Astrocyte (in vitro differentiated cells and primary cell): ENCODE data around the gene CYREN. TPM values are rescaled to one million over a fixed set of nuclear protein-coding genes. Genes with fewer than 3 reads are reported as not detected.
"Not testable (repeated sequence)": the region's sequence is repeated elsewhere in the genome, so short reads cannot be mapped to it uniquely, and the experiment has no call there.

Experiments used
- DNase-seq: peaks from one replicate; pipeline ENCODE4 v3.0.0-alpha.2; 2010; ENCODE audit warnings: low read depth
- FAIRE-seq: peaks from 2 replicates; lab custom pipeline; 2011; peaks lifted over from hg19 to GRCh38; lab: Jason Lieb, UNC
- H2AFZ ChIP-seq: 2 replicates; pipeline ENCODE4 v1.6.0; 2012; ENCODE audit warnings: low read depth, low read length, inconsistent platforms
- H3K27ac ChIP-seq: 2 replicates; pipeline ENCODE4 v1.5.1; 2011; ENCODE audit warnings: low read depth, low read length, inconsistent platforms
- H3K27me3 ChIP-seq: 2 replicates; pipeline ENCODE4 v1.6.0; 2011; ENCODE audit warnings: low read length, inconsistent platforms; ENCODE audit not compliant: insufficient read depth
- H3K36me3 ChIP-seq: 2 replicates; pipeline ENCODE4 v1.5.1; 2011; ENCODE audit warnings: low read length, inconsistent platforms; ENCODE audit not compliant: insufficient read depth
- H3K4me1 ChIP-seq: 2 replicates; pipeline ENCODE4 v1.5.1; 2011; ENCODE audit warnings: low read length, inconsistent platforms; ENCODE audit not compliant: insufficient read depth
- H3K4me2 ChIP-seq: 2 replicates; pipeline ENCODE4 v1.6.0; 2012; ENCODE audit warnings: low read length, inconsistent platforms
- H3K4me3 ChIP-seq: 2 replicates; pipeline ENCODE4 v1.5.1; 2011; ENCODE audit warnings: low read depth, mild to moderate bottlenecking, low read length, inconsistent platforms; ENCODE audit not compliant: insufficient read depth
- H3K79me2 ChIP-seq: 2 replicates; pipeline ENCODE4 v1.6.0; 2012; ENCODE audit warnings: mild to moderate bottlenecking, low read length, inconsistent platforms; ENCODE audit not compliant: insufficient read depth
- H3K9ac ChIP-seq: 2 replicates; pipeline ENCODE4 v1.6.0; 2012; ENCODE audit warnings: mild to moderate bottlenecking, low read length, inconsistent platforms
- H3K9me3 ChIP-seq: 2 replicates; pipeline ENCODE4 v1.5.1; 2012; ENCODE audit warnings: low read depth, mild to moderate bottlenecking, low read length, inconsistent platforms; ENCODE audit not compliant: insufficient read depth
- H4K20me1 ChIP-seq: 2 replicates; pipeline ENCODE4 v1.6.0; 2012; ENCODE audit warnings: low read length, inconsistent platforms; ENCODE audit not compliant: insufficient read depth
- H3K27ac Mint-ChIP-seq: one replicate; pipeline ENCODE4 v1.8.0; 2021; ENCODE audit warnings: mild to moderate bottlenecking, mixed read lengths; ENCODE audit not compliant: unreplicated experiment
- H3K27me3 Mint-ChIP-seq: one replicate; pipeline ENCODE4 v1.8.0; 2021; ENCODE audit warnings: low read depth, mixed read lengths; ENCODE audit not compliant: unreplicated experiment
- H3K36me3 Mint-ChIP-seq: one replicate; pipeline ENCODE4 v1.8.0; 2021; ENCODE audit warnings: low read depth, mixed read lengths; ENCODE audit not compliant: unreplicated experiment
- H3K4me1 Mint-ChIP-seq: one replicate; pipeline ENCODE4 v1.8.0; 2021; ENCODE audit warnings: low read depth, mixed read lengths; ENCODE audit not compliant: unreplicated experiment
- H3K4me3 Mint-ChIP-seq: one replicate; pipeline ENCODE4 v1.8.0; 2021; ENCODE audit warnings: mild to moderate bottlenecking, moderate library complexity, mixed read lengths; ENCODE audit not compliant: unreplicated experiment
- H3K9me3 Mint-ChIP-seq: one replicate; pipeline ENCODE4 v1.8.0; 2021; ENCODE audit warnings: mild to moderate bottlenecking, mixed read lengths; ENCODE audit not compliant: unreplicated experiment
- EZH2 ChIP-seq: IDR thresholded peaks from 2 replicates; pipeline ENCODE4 v1.6.1; 2012; ENCODE audit warnings: mild to moderate bottlenecking, low read length, inconsistent platforms; ENCODE audit not compliant: insufficient read depth
- total RNA-seq: library from RNA; stranded (reverse); gene quantifications from 2 replicates; pipeline ENCODE4 v1.2.1, GENCODE V29; 2021
- TF ChIP-seq, protein P1 (sequence below): IDR thresholded peaks from 2 replicates; pipeline ENCODE4 v1.5.1; 2011; ENCODE audit warnings: low read depth, mild to moderate bottlenecking, inconsistent platforms, low read length, moderate library complexity; ENCODE audit not compliant: insufficient read depth

CYREN gene
- total RNA-seq, 1 donor from 2014 or later = 31.0 TPM

DNA sequence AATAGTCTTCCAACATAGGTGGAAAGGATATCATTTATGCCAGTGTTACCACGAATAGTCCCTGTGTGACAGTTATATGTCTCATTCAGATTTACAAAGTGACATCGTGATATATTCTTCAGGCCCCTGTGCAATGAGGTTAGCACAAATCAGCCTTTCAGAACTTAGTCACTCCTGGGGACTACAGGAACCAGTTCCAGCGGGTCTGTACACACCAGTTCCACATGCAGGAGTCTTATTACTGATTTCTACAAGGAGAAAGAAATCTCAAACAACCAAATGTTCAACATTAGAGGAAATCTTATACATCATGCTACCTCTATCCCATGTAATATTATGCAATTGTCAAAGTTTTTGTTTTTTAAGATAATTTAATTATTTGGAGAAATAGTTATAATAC is 45.2 kb upstream of the CYREN start:
- Histone ChIP-seq H4K20me1 (no peaks in the 10 kb centered on the region), H3K9me3 (no peaks in the 10 kb centered on the region), H3K4me2 (no peak overlapping the region), H3K4me1 (peaks cover 1% of the 10 kb centered on the region), H3K79me2 (peaks cover 4% of the 10 kb centered on the region), H3K27ac (no peak overlapping the region), H2AFZ (no peak overlapping the region), H3K36me3 (no peaks in the 10 kb centered on the region), H3K4me3 (no peak overlapping the region), H3K9ac (no peak overlapping the region), H3K27me3 (no peaks in the 10 kb centered on the region)
- FAIRE-seq = no peak
- DNase-seq = no peak
- Mint-ChIP-seq H3K27ac (no peak overlapping the region), H3K27me3 (peaks cover 2% of the 10 kb centered on the region), H3K4me3 (no peak overlapping the region), H3K4me1 (no peaks in the 10 kb centered on the region), H3K36me3 (no peaks in the 10 kb centered on the region), H3K9me3 (no peaks in the 10 kb centered on the region)
- TF ChIP-seq, protein P1, sequence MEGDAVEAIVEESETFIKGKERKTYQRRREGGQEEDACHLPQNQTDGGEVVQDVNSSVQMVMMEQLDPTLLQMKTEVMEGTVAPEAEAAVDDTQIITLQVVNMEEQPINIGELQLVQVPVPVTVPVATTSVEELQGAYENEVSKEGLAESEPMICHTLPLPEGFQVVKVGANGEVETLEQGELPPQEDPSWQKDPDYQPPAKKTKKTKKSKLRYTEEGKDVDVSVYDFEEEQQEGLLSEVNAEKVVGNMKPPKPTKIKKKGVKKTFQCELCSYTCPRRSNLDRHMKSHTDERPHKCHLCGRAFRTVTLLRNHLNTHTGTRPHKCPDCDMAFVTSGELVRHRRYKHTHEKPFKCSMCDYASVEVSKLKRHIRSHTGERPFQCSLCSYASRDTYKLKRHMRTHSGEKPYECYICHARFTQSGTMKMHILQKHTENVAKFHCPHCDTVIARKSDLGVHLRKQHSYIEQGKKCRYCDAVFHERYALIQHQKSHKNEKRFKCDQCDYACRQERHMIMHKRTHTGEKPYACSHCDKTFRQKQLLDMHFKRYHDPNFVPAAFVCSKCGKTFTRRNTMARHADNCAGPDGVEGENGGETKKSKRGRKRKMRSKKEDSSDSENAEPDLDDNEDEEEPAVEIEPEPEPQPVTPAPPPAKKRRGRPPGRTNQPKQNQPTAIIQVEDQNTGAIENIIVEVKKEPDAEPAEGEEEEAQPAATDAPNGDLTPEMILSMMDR = no peak
- TF ChIP-seq EZH2 = no peak

DNA sequence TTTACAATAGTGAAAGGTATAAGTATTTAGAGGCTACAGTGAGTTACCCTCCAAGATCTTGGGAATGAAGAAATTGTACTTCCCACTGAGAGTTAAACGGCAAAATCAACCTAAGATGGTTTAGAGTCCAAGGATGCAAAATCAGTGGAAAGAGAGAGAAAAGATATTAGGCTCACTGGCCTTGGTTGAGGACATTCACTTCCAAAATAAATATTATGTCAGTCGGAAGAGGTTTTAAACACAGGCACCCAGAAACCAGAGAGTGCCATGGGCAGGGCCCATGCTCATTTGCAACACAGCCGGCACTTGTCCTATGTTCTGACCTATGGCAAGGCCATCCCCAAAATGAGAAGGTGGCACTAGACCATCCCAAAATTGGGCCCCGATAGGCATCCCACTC is 44.7 kb upstream of the CYREN start:
- Mint-ChIP-seq H3K4me1 (peaks cover 2% of the 10 kb centered on the region), H3K27ac (no peak overlapping the region), H3K4me3 (no peak overlapping the region), H3K36me3 (no peaks in the 10 kb centered on the region), H3K9me3 (no peaks in the 10 kb centered on the region), H3K27me3 (peaks cover 2% of the 10 kb centered on the region)
- Histone ChIP-seq H4K20me1 (peaks cover 3% of the 10 kb centered on the region), H3K79me2 (peaks cover 9% of the 10 kb centered on the region), H3K9ac (no peak overlapping the region), H3K36me3 (no peaks in the 10 kb centered on the region), H3K4me3 (no peak overlapping the region), H3K27me3 (no peaks in the 10 kb centered on the region), H3K9me3 (no peaks in the 10 kb centered on the region), H3K27ac (no peak overlapping the region), H3K4me2 (no peak overlapping the region), H3K4me1 (peaks cover 7% of the 10 kb centered on the region), H2AFZ (no peak overlapping the region)
- TF ChIP-seq, protein P1 = no peak
- TF ChIP-seq EZH2 = no peak
- DNase-seq = no peak
- no peak for FAIRE-seq

DNA sequence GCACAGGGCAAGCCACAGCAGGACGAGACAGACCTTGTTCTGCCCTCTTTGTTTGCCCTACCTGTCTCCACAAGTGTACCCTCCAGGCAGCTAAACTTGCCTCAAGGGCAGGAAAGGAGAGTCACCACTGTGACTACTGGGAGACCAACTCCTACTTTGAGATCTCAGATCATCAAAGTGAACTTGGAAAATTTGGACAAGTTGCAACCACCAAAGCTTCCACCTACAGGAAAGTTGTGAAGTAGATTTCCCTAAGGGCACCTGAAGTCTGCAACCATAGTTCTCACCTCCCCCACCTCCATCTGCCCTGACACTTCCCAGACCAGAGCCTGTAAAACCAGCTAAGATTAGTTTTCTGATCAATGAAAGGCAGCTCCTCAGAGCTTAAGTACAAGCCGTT is 43.3 kb upstream of the CYREN start:
- no peak for TF ChIP-seq EZH2
- TF ChIP-seq, protein P1 = no peak
- Histone ChIP-seq H2AFZ (no peak overlapping the region), H3K4me1 (peaks cover 8% of the 10 kb centered on the region), H3K4me3 (no peak overlapping the region), H3K9ac (no peak overlapping the region), H3K79me2 (peaks cover 16% of the 10 kb centered on the region), H3K27ac (no peak overlapping the region), H3K4me2 (no peak overlapping the region), H3K27me3 (no peaks in the 10 kb centered on the region), H4K20me1 (peaks cover 5% of the 10 kb centered on the region), H3K9me3 (no peaks in the 10 kb centered on the region), H3K36me3 (no peaks in the 10 kb centered on the region)
- Mint-ChIP-seq H3K9me3 (no peaks in the 10 kb centered on the region), H3K36me3 (no peaks in the 10 kb centered on the region), H3K27me3 (peaks cover 2% of the 10 kb centered on the region), H3K4me1 (peaks cover 2% of the 10 kb centered on the region), H3K27ac (no peak overlapping the region), H3K4me3 (no peak overlapping the region)
- FAIRE-seq = no peak
- no peak for DNase-seq

DNA sequence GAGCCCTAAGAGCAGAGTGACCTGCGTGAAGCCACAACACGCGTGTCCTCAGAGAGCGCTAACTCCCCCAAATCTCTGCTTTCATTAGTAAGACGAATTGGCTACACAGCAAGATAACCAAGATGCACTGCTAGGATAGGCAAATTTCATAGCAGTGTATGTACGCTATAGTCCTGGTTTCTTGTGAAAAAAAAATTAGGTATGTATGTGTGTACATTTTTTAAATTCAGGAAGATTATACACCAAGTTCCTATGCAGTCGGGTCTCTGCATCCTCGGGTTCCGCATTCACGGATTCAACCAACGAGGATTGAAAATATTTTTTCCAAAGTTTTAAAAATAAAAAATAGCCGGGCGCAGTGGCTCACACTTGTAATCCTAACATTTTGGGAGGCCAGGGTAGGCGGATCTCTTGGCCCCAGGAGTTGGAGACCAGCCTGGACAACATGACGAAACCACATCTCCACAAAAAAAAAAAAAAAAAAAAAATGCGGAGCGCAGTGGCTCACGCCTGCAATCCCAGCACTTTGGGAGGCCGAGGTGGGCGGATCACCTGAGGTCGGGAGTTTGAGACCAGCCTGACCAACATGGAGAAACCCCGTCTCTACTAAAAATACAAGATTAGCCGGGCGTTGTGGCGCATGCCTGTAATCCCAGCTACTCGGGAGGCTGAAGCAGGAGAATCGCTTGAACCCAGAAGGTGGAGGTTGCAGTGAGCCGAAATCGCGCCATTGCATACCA is 41.6 kb upstream of the CYREN start:
- H3K4me1 Mint-ChIP-seq, H3K9me3 Mint-ChIP-seq, FAIRE-seq, H3K9me3 ChIP-seq, H3K36me3 ChIP-seq, H3K36me3 Mint-ChIP-seq, DNase-seq, H3K27me3 Mint-ChIP-seq, H3K27me3 ChIP-seq: not testable (repeated sequence)
- H3K27ac ChIP-seq = peak overlapping the region; percentile 79
- H3K4me3 Mint-ChIP-seq = peak overlapping the region; percentile 87
- peak overlapping the region; percentile 76 for H3K4me3 ChIP-seq
- peaks cover 14% of the 10 kb centered on the region for H3K4me1 ChIP-seq
- H3K4me2 ChIP-seq = peak overlapping the region; percentile 90
- H3K79me2 ChIP-seq = peaks cover 16% of the 10 kb centered on the region
- peaks cover 15% of the 10 kb centered on the region for H4K20me1 ChIP-seq
- peak overlapping the region; percentile 86 for H3K9ac ChIP-seq
- peak overlapping the region; percentile 81 for H3K27ac Mint-ChIP-seq
- peak overlapping the region; percentile 89 for H2AFZ ChIP-seq
